Motor neuron (in vitro differentiated cells): ENCODE data around the gene SYT1. TPM values are rescaled to one million over a fixed set of nuclear protein-coding genes. Genes with fewer than 3 reads are reported as not detected.

Experiments
- ATAC-seq, 8 experiments: fragments of 200-7000 bp; cut with Tn5 transposase; replicated peaks in 6 of 8; 2 replicates each; pipeline ENCODE4 v1.8.0; 2021; ENCODE audit warnings: mild to moderate bottlenecking in 8 of 8, moderate library complexity in 8 of 8
- H3K27ac ChIP-seq, 2 donors: fragments of 250-450 bp; sonication (Bioruptor Pico); 2 replicates each; pipeline ENCODE4 v1.9.0; 2021; ENCODE audit warnings: antibody characterized with exemption in 2 of 2, mild to moderate bottlenecking in 2 of 2, moderate library complexity in 1 of 2
- H3K4me1 ChIP-seq, 2 donors: fragments of 250-450 bp; sonication (Bioruptor Pico); replicated peaks in 1 of 2; 2 replicates each; pipeline ENCODE4 v1.6.1; 2021; ENCODE audit warnings: antibody characterized with exemption in 2 of 2, mild to moderate bottlenecking in 2 of 2, moderate library complexity in 1 of 2
- H3K4me3 ChIP-seq, 5 donors: fragments of 250-450 bp; sonication (Bioruptor Pico); 2 replicates each; pipeline ENCODE4 v1.9.0; 2021; ENCODE audit warnings: antibody characterized with exemption in 5 of 5, mild to moderate bottlenecking in 5 of 5, moderate library complexity in 4 of 5
- WGBS, 10 experiments: fragments of 450-650 bp; shearing (Covaris generic); methylation state at CpG; one replicate each; pipeline ENCODE4 v1.0.0; 2022; 5-methylcytosine and 5-hydroxymethylcytosine counted together
- in situ Hi-C, 9 experiments: fragments of 400-800 bp; cut with MboI; loops; one replicate each; pipeline ENCODE4 v1.15.0; 2021; ENCODE audit warnings: low sequenced_read_pairs in 9 of 9, low pct_unique_long_range_greater_than_20kb in 2 of 9; ENCODE audit not compliant: unreplicated experiment in 9 of 9
- total RNA-seq, 8 experiments: library from RNA; unstranded; fragments of 300-600 nt; gene quantifications; 2 replicates each; pipeline versions ENCODE4 v1.2.3 to v1.2.4, GENCODE V29; 2022

Gene SYT1
- total RNA-seq, 8 experiments from 2014 or later: 0.18 to 86.3 (median 71.7) TPM; not detected in 1

DNA sequence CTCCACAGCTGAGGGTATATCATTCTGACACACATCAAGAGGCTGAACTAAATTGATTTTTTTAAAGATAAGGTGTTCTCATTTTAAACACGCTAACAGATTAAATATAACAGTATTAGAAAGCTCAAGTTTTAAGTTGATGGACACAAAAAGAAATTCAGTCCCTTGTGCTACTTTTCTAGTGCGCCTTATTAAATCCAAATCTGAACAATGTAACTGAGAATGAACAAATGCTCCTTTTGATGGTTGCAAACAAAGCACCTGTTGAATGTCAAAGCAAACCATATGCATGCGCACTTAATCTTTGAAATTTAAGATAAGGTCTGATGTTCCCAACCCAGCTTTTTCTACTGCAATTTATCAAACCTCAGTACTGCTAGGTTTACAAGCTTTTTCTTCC is 424.3 kb downstream of the SYT1 start:
- in situ Hi-C loops: no loop called here
- Histone ChIP-seq H3K4me1 (no peaks in the 10 kb centered on the region), H3K27ac (no peak overlapping the region), H3K4me3 (no peak overlapping the region)
- ATAC-seq: no peak
- WGBS, 10 experiments: 28 to 100% (median 85%) methylated on average over 1 to 3 of the region's 3 CpGs; no CpG with 5 or more reads in 2 of the 10 experiments

GRCh38 chr12:79291711-79292110 is 427.1 kb downstream of the SYT1 start:
- 19 to 100% (median 88%) methylated on average over 2 to 3 of the region's 3 CpGs; no CpG with 5 or more reads in 1 of the 10 experiments for WGBS, 10 experiments
- ATAC-seq: no peak
- Histone ChIP-seq H3K27ac (no peak overlapping the region), H3K4me3 (no peak overlapping the region), H3K4me1 (no peaks in the 10 kb centered on the region)
- in situ Hi-C loops: no loop called here

DNA sequence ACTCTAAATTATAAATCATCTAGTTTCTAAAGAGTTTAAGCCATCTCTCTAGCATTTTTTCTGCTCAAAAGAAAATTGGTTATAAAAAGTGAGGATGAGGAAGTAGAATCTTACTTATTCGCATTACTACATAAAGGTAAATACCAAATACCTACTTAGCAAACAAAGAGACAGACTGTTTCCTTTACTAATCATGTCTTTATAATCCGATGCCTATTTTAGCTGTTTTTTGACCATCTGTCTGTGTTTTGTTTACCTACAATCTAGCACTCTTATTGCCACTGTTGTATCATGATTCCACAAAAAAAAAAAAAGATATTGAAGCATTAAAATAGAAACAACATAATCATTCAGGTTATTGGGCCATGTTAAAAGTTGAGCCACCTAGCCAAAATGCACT is 430.0 kb downstream of the SYT1 start:
- no peak for ATAC-seq

GRCh38 chr12:79295572-79295971 is 431.0 kb downstream of the SYT1 start:
- in situ Hi-C loops: no loop called here
- no peak overlapping the region for H3K27ac ChIP-seq
- H3K4me3 ChIP-seq: no peak overlapping the region
- H3K4me1 ChIP-seq: no peaks in the 10 kb centered on the region
- ATAC-seq: no peak

More for the DNA sequence above, 430.0 kb downstream of the SYT1 start:
- Histone ChIP-seq H3K27ac (no peak overlapping the region), H3K4me1 (no peaks in the 10 kb centered on the region), H3K4me3 (no peak overlapping the region)
- in situ Hi-C loops: no loop called here
- 68 to 100% (median 90%) methylated on average over 1 to 2 of the region's 2 CpGs; no CpG with 5 or more reads in 2 of the 10 experiments for WGBS, 10 experiments

DNA sequence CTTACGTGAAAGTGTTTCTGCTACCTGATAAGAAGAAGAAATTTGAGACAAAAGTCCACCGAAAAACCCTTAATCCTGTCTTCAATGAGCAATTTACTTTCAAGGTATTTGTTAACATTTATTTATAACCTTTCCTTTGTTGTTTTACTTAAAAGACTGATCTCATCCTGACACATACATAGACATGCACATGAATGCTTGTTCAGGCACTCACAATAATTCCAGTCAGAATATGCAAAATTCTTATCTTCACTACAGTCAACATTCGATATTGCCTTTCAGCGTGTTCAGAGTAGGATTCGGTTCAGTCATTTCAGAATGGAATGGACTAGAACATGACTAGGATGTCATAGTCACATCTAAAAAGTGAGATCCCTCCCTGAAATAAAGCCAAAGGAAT is 431.6 kb downstream of the SYT1 start:
- Histone ChIP-seq H3K27ac (no peak overlapping the region), H3K4me3 (no peak overlapping the region), H3K4me1 (no peaks in the 10 kb centered on the region)
- ATAC-seq: peak in 3 of 8 experiments; percentile 26 to 96 (median 81)
- WGBS, 10 experiments: 28 to 100% (median 95%) methylated on average over 1 to 5 of the region's 5 CpGs; no CpG with 5 or more reads in 3 of the 10 experiments
- in situ Hi-C loops: no loop called here

DNA sequence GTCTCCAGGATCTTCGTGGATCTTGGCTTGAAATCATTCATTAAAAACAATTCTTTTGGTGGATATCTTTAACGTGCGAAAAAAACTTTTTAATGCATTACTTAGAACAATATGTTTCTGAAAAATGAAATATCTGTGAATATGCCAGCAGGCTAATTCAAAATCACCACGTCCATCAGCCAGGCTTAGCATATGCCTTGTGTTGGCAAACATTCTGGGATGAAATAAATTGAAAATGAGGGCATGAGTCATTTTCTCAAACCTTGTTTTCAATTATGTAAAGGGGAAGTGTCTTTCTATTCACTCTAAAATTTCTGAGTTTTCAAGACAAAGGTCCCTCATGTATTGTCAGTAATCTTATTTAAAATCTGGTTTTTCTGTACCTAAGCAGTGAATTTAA is 432.3 kb downstream of the SYT1 start:
- ATAC-seq: peak in 1 of 8 experiments; percentile 43
- Histone ChIP-seq H3K4me3 (no peak overlapping the region), H3K4me1 (no peaks in the 10 kb centered on the region), H3K27ac (no peak overlapping the region)
- in situ Hi-C loops: no loop called here
- 3 to 100% (median 91%) methylated on average over 1 to 4 of the region's 4 CpGs for WGBS, 10 experiments

DNA sequence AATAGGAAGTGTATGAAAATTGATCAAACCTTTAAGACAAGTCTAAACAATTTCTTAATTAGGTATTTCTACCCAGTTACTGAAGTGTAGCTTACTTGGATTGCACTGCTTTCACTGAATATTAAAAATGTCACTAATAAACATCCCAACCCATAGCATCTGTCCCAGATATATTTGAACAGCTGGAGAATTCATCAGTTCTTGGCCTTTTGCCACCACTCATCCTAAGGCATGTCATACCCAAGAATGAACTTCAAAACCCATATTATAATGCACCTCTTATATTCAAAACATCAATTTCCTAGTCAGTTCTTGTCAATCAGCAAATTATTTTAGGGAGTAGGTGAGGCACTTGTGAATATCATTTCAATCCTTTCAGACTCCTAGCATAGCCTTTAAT is 433.9 kb downstream of the SYT1 start:
- H3K4me1 ChIP-seq: no peaks in the 10 kb centered on the region
- H3K27ac ChIP-seq: no peak overlapping the region
- in situ Hi-C loops: no loop called here
- no peak for ATAC-seq
- no peak overlapping the region for H3K4me3 ChIP-seq

DNA sequence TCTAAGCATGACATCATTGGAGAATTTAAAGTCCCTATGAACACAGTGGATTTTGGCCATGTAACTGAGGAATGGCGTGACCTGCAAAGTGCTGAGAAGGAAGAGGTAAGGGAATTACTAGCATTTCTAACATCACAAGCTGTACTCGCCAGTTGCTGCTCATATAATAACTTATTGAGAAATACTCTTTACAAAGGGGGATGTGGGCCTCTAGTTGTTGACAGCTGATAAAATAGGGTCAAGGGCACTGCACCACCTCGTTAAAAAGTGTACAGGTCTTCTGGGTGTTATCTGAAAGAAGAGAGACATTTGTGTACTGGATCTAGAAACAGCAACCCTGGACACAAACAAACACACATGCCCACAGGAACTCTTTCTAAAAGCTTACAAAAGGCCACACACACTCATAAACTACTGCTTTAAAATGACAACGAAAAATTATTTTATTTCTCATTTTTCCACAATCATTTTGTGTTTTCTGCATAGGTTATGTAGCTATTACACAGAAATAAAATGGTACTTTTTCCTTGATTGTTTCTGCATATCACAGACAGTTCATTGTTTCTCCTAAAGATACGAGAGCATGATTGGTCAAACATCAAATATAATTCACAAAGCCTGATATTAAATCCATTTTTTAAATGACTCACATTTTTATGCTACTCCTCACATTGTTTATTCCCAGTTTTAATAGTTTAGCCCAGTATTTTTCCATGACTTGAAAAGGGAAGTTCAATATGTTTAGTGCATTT is 435.0 kb downstream of the SYT1 start:
- in situ Hi-C loops: no loop called here
- WGBS, 10 experiments: 21 to 96% (median 77%) methylated on average over 2 to 5 of the region's 5 CpGs
- Histone ChIP-seq H3K27ac (no peak overlapping the region), H3K4me3 (no peak overlapping the region), H3K4me1 (no peaks in the 10 kb centered on the region)
- no peak for ATAC-seq

DNA sequence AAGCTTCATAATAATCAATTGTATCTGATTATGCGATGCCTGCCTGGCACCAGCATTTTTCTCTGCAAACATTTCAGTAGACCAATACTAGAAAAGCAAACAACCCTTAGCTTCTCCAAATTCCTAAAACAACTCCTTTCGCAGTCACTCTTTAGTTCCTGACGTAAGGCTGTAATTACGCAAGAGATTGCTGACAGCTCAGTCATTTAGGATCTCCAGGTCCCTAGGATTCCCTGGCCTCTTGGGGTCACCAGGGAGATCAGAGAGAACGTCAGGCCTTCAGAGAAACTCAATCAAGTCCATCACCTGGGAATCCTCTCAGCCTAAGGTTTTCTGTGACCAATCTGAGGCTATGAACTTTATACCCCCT is 435.6 kb downstream of the SYT1 start:
- H3K27ac ChIP-seq: no peak overlapping the region
- no peaks in the 10 kb centered on the region for H3K4me1 ChIP-seq
- WGBS, 10 experiments: 38 to 100% (median 89%) methylated on average over 2 to 5 of the region's 5 CpGs
- ATAC-seq: no peak
- in situ Hi-C loops: no loop called here
- H3K4me3 ChIP-seq: no peak overlapping the region

GRCh38 chr12:79301181-79301580 is 436.6 kb downstream of the SYT1 start:
- ATAC-seq: no peak
- in situ Hi-C loops: no loop called here
- no peak overlapping the region for H3K4me3 ChIP-seq
- no peaks in the 10 kb centered on the region for H3K4me1 ChIP-seq
- 8 to 100% (median 86%) methylated on average over 1 to 3 of the region's 3 CpGs; no CpG with 5 or more reads in 1 of the 10 experiments for WGBS, 10 experiments
- H3K27ac ChIP-seq: no peak overlapping the region

- Histone ChIP-seq H3K27ac (no peak overlapping the region), H3K4me3 (no peak overlapping the region), H3K4me1 (no peaks in the 10 kb centered on the region)
- WGBS, 10 experiments: 13 to 92% (median 77%) methylated on average over 1 to 9 of the region's 9 CpGs
- peak in 3 of 8 experiments; percentile 18 to 69 (median 48) for ATAC-seq
- in situ Hi-C loops: no loop called here
Measured at GRCh38 chr12:79302162-79302814, 437.7 kb downstream of the SYT1 start.

- in situ Hi-C loops: no loop called here
- H3K4me3 ChIP-seq: no peak overlapping the region
- no peak for ATAC-seq
- H3K27ac ChIP-seq: no peak overlapping the region
- WGBS, 10 experiments: 80 to 100% (median 97%) methylated on average over 1 to 4 of the region's 16 CpGs; no CpG with 5 or more reads in 5 of the 10 experiments
- no peaks in the 10 kb centered on the region for H3K4me1 ChIP-seq
Measured at GRCh38 chr12:79307340-79307739, 442.8 kb downstream of the SYT1 start.

DNA sequence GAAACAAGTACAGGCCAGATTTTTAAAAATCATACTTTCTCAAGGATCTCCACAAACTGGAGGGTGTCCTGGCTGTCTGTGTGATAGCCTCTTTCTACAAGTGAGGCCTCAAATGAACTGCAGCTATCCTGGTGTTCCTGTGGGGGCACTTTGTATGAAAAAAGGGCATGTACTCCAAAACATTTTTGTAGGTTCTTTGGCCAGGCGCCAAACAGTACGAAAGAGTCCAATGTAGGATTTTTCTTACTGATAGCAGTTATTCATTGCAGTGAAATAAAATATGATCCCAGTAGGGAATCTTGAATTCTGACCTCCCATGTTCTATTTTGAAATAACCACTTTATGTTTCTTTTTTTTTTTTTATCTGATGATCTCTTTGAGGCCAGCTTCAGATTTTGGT is 444.5 kb downstream of the SYT1 start:
- Histone ChIP-seq H3K27ac (no peak overlapping the region), H3K4me3 (no peak overlapping the region), H3K4me1 (no peaks in the 10 kb centered on the region)
- 20 to 100% (median 100%) methylated on average over 1 to 2 of the region's 2 CpGs; no CpG with 5 or more reads in 3 of the 10 experiments for WGBS, 10 experiments
- ATAC-seq: no peak
- in situ Hi-C loops: no loop called here
